Lung (tissue), 12 donors: ENCODE data around the gene SAP30. TPM values are rescaled to one million over a fixed set of nuclear protein-coding genes. Genes with fewer than 3 reads are reported as not detected.
A peak's percentile ranks its signal among the peaks of the same experiment; 100 is the strongest.

Experiments used
- ATAC-seq: fragments of 200-7000 bp; cut with Tn5 transposase; one replicate; pipeline ENCODE4 v1.9.1; 2020; ENCODE audit warnings: moderate number of reproducible peaks; ENCODE audit not compliant: insufficient read depth, low FRiP score
- DNase-seq, 3 donors: peaks; one replicate each; pipeline ENCODE4 v3.0.0-alpha.2; 2013 to 2017
- H3K27ac ChIP-seq, 2 donors: one replicate each; pipeline ENCODE4 v1.5.1; 2013; ENCODE audit warnings: mild to moderate bottlenecking in 2 of 2, moderate library complexity in 2 of 2, control low read depth in 1 of 2, inconsistent platforms in 1 of 2, low read depth in 1 of 2, low read length in 1 of 2
- H3K27me3 ChIP-seq, 3 donors: one replicate each; pipeline ENCODE4 v1.5.1; 2013; ENCODE audit warnings: low read length in 2 of 3; ENCODE audit not compliant: control insufficient read depth in 3 of 3, insufficient read depth in 3 of 3
- H3K36me3 ChIP-seq, 4 donors: one replicate each; pipeline ENCODE4 v1.5.1; 2013; ENCODE audit warnings: low read length in 4 of 4, mild to moderate bottlenecking in 1 of 4, moderate library complexity in 1 of 4; ENCODE audit not compliant: control insufficient read depth in 4 of 4, insufficient read depth in 4 of 4
- H3K4me1 ChIP-seq, 5 donors: one replicate each; pipeline ENCODE4 v1.5.1; 2013; ENCODE audit warnings: low read length in 5 of 5, mild to moderate bottlenecking in 2 of 5, moderate library complexity in 1 of 5; ENCODE audit not compliant: control insufficient read depth in 5 of 5, insufficient read depth in 5 of 5
- H3K4me3 ChIP-seq: one replicate; pipeline ENCODE4 v1.5.1; 2013; ENCODE audit warnings: mild to moderate bottlenecking, control low read depth, moderate library complexity
- H3K9ac ChIP-seq, 2 donors: one replicate each; pipeline ENCODE4 v1.5.1; 2013; ENCODE audit warnings: low read length in 2 of 2, control low read depth in 1 of 2; ENCODE audit not compliant: insufficient read depth in 1 of 2
- H3K9me3 ChIP-seq, 4 donors: one replicate each; pipeline ENCODE4 v1.5.1; 2013; ENCODE audit warnings: low read length in 3 of 4, mild to moderate bottlenecking in 1 of 4, moderate library complexity in 1 of 4; ENCODE audit not compliant: control insufficient read depth in 4 of 4, insufficient read depth in 3 of 4
- CTCF ChIP-seq: IDR thresholded peaks from 2 replicates; pipeline ENCODE4 v1.5.1; 2012; ENCODE audit warnings: mild to moderate bottlenecking; ENCODE audit errors: control extremely low read depth, extremely low read depth
- WGBS, 2 donors: extraction: QIAGEN DNeasy Blood & Tissue Kit; methylation state at CpG; one replicate each; pipeline ENCODE4 v1.1.7; 2013; 5-methylcytosine and 5-hydroxymethylcytosine counted together
- polyA plus RNA-seq, 2 donors: library from polyadenylated mRNA; stranded (reverse); fragments of 200-250 nt; gene quantifications; one replicate each; pipeline ENCODE4 v1.2.1, GENCODE V29; 2013
- total RNA-seq, 2 donors: library from RNA; depleted of rRNA in 1 of 2; stranded (reverse); fragments of >200 nt in 1 of 2; gene quantifications; one replicate each; pipeline ENCODE4 v1.2.1, GENCODE V29; 2014 to 2021
- donor health status: control.
- donor health status: control.
- donor health status: Bipolar disorder and iron deficiency.
- donor health status: healthy.
- donor health status: DM: yes; HTN: yes; CAD: no.

SAP30 gene
- total and polyA plus RNA-seq, 4 donors, result 5.1 to 25.2 (median 12.6) TPM

DNA sequence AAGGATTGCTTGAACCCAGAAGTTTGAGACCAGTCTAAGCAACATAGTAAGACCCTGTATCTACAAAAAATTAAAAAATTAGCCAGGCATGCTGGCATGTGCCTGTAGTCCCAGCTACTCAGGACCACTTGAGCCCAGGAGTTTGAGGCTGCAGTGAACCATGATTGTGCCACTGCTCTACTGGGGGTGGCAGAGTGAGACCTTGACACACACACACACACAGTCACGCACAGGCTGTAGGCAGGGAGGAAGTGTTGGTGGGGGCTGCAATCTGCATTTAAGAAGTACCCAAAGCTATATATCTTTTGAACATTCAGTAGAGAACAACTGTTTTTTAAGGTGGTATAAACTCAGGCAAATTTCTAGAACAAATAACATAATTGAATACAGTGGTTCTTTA lies 20.9 kb downstream of the SAP30 start:
- Histone ChIP-seq H3K36me3 (peaks cover 0 to 4% (median 3%) of the 10 kb centered on the region in 4 donors), H3K27me3 (no peaks in the 10 kb centered on the region), H3K9ac (no peak overlapping the region), H3K4me1 (no peaks in the 10 kb centered on the region), H3K9me3 (no peaks in the 10 kb centered on the region), H3K4me3 (no peak overlapping the region), H3K27ac (no peak overlapping the region)
- ATAC-seq (no peak), DNase-seq (no peak)
- TF ChIP-seq CTCF, result no peak
- WGBS, 2 donors, result 92 to 98% methylated on average over 1 of the region's 1 CpG

GRCh38 chr4:173397604-173398003 lies 26.9 kb downstream of the SAP30 start:
- Histone ChIP-seq H3K27ac (no peak overlapping the region), H3K36me3 (peaks cover 0 to 4% (median 2%) of the 10 kb centered on the region in 4 donors), H3K4me3 (no peak overlapping the region), H3K27me3 (no peaks in the 10 kb centered on the region), H3K9ac (no peak overlapping the region), H3K4me1 (no peaks in the 10 kb centered on the region), H3K9me3 (no peaks in the 10 kb centered on the region)
- no peak for ATAC-seq
- TF ChIP-seq CTCF, result no peak
- no peak for DNase-seq
- WGBS, 2 donors, result 84 to 91% methylated on average over 1 of the region's 1 CpG

GRCh38 chr4:173398220-173398619 lies 27.5 kb downstream of the SAP30 start:
- no peak for DNase-seq
- ATAC-seq, result no peak
- TF ChIP-seq CTCF, result no peak
- no peak overlapping the region for H3K4me3 ChIP-seq
- H3K4me1 ChIP-seq, result no peaks in the 10 kb centered on the region
- no peaks in the 10 kb centered on the region for H3K9me3 ChIP-seq
- no peak overlapping the region for H3K9ac ChIP-seq
- H3K36me3 ChIP-seq, result peaks cover 0 to 3% (median under 1%) of the 10 kb centered on the region in 4 donors
- H3K27ac ChIP-seq, result no peak overlapping the region
- no peaks in the 10 kb centered on the region for H3K27me3 ChIP-seq

- no peak for ATAC-seq
- Histone ChIP-seq H3K9me3 (no peaks in the 10 kb centered on the region), H3K4me1 (no peaks in the 10 kb centered on the region), H3K9ac (no peak within 1 kb of the TSS), H3K27me3 (no peaks in the 10 kb centered on the region), H3K4me3 (no peak within 1 kb of the TSS), H3K36me3 (peaks cover 0 to 3% (median 1%) of the 10 kb centered on the region in 4 donors), H3K27ac (no peak within 1 kb of the TSS)
- TF ChIP-seq CTCF, result no peak
- WGBS, 2 donors, result 72 to 79% methylated on average over 4 of the region's 4 CpGs
- peak; percentile 18 to 54 (median 23) for DNase-seq
These were observed 28.1 kb downstream of the SAP30 start, which contains the start of gene SCRG1 for GRCh38 chr4:173398779-173399415. TSS of gene SCRG1 (minus strand) at chr4:173399116. CDS start at chr4:173391414, 7,702 bp downstream.
